ENCODE results near the gene CROT.

Gene CROT

DNA sequence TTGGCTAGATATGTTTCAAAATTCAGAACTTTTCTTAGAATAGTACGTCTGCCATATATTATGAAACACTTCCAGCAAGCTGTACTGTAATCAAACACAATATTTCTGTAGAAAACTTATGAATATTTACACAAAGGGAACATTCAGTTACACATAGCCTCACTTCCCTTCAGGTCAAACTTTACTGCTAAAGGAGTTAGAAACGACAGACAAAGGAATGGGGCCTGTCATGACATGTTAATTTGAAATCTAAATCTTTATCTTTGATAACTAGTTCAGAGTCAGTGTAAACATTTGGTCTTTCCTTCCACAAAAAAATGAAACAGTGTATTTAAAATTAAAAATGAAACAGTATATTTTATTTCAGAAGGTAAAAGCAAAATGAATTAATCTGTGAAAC, 1.0 kb upstream of the CROT start:
- Histone ChIP-seq H3K4me3 (ENCODE audit: low read length) (peak overlapping the region; percentile 89), H4K20me1 (ENCODE audit: insufficient read depth, low read length) (no peaks in the 10 kb centered on the region), H2AFZ (ENCODE audit: low read depth, low read length) (peak overlapping the region; percentile 94), H3K4me1 (ENCODE audit: low read length) (peaks cover 11% of the 10 kb centered on the region), H3K27me3 (ENCODE audit: low read depth, low read length) (no peaks in the 10 kb centered on the region), H3K36me3 (replicated peaks; ENCODE audit: low read depth, low read length) (peaks cover 1% of the 10 kb centered on the region), H3K79me2 (ENCODE audit: low read length) (no peaks in the 10 kb centered on the region), H3K4me2 (ENCODE audit: low read length) (peak overlapping the region; percentile 82), H3K9ac (ENCODE audit: low read length) (peak overlapping the region; percentile 70), H3K27ac (ENCODE audit: low read length) (no peak overlapping the region), H3K9me3 (ENCODE audit: insufficient read depth, low read length) (no peaks in the 10 kb centered on the region)
- no peak for TF ChIP-seq EZH2phosphoT487 (IDR thresholded peaks at IDR 0.05; ENCODE audit: low read depth)
- TF ChIP-seq, protein P1, sequence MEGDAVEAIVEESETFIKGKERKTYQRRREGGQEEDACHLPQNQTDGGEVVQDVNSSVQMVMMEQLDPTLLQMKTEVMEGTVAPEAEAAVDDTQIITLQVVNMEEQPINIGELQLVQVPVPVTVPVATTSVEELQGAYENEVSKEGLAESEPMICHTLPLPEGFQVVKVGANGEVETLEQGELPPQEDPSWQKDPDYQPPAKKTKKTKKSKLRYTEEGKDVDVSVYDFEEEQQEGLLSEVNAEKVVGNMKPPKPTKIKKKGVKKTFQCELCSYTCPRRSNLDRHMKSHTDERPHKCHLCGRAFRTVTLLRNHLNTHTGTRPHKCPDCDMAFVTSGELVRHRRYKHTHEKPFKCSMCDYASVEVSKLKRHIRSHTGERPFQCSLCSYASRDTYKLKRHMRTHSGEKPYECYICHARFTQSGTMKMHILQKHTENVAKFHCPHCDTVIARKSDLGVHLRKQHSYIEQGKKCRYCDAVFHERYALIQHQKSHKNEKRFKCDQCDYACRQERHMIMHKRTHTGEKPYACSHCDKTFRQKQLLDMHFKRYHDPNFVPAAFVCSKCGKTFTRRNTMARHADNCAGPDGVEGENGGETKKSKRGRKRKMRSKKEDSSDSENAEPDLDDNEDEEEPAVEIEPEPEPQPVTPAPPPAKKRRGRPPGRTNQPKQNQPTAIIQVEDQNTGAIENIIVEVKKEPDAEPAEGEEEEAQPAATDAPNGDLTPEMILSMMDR (IDR thresholded peaks at IDR 0.05; ENCODE audit: low read depth, low read length): no peak

GRCh38 chr7:87345962-87346371, 503 bp downstream of the CROT start:
- H3K4me2 ChIP-seq (ENCODE audit: low read length): peak overlapping the region; percentile 98
- H3K27me3 ChIP-seq (ENCODE audit: low read depth, low read length): no peaks in the 10 kb centered on the region
- H3K79me2 ChIP-seq (ENCODE audit: low read length): no peaks in the 10 kb centered on the region
- H3K36me3 ChIP-seq (replicated peaks; ENCODE audit: low read depth, low read length): peaks cover 16% of the 10 kb centered on the region
- TF ChIP-seq, protein P1 (IDR thresholded peaks at IDR 0.05; ENCODE audit: low read depth, low read length): no peak
- no peak for TF ChIP-seq EZH2phosphoT487 (IDR thresholded peaks at IDR 0.05; ENCODE audit: low read depth)
- H3K27ac ChIP-seq (ENCODE audit: low read length): no peak overlapping the region
- peak overlapping the region; percentile 89 for H3K4me3 ChIP-seq (ENCODE audit: low read length)
- H3K9ac ChIP-seq (ENCODE audit: low read length): peak overlapping the region; percentile 70
- H3K4me1 ChIP-seq (ENCODE audit: low read length): peaks cover 11% of the 10 kb centered on the region
- no peaks in the 10 kb centered on the region for H3K9me3 ChIP-seq (ENCODE audit: insufficient read depth, low read length)
- no peaks in the 10 kb centered on the region for H4K20me1 ChIP-seq (ENCODE audit: insufficient read depth, low read length)
- H2AFZ ChIP-seq (ENCODE audit: low read depth, low read length): peak overlapping the region; percentile 97

GRCh38 chr7:87347207-87347606, 1.7 kb downstream of the CROT start:
- Histone ChIP-seq H3K4me2 (ENCODE audit: low read length) (no peak overlapping the region), H4K20me1 (ENCODE audit: insufficient read depth, low read length) (no peaks in the 10 kb centered on the region)
- no peak for TF ChIP-seq EZH2phosphoT487 (IDR thresholded peaks at IDR 0.05; ENCODE audit: low read depth)
- TF ChIP-seq, protein P1 (IDR thresholded peaks at IDR 0.05; ENCODE audit: low read depth, low read length): no peak

DNA sequence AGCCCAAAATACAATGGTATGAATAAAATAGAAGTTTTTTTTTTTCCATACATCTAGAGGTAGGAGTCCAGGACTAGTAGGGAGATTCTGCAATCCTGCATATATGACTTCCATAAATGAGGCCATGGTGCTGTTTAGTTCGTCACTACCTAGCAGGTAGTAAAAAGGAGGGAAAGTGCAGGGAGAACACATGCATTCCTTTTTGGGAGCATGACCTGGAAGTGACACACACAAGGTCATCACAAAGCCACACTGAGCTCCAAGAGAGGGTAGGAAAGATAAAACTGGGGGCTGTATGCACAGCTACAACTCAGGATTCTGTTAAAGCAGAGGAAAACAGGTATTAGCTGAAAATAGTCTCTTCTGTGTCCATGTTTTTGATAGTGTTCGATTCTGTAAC, 2.2 kb downstream of the CROT start:
- Histone ChIP-seq H3K4me3 (ENCODE audit: low read length) (no peak overlapping the region), H3K4me2 (ENCODE audit: low read length) (no peak overlapping the region), H3K9me3 (ENCODE audit: insufficient read depth, low read length) (no peaks in the 10 kb centered on the region), H3K9ac (ENCODE audit: low read length) (no peak overlapping the region), H3K27ac (ENCODE audit: low read length) (no peak overlapping the region), H3K4me1 (ENCODE audit: low read length) (peaks cover 11% of the 10 kb centered on the region), H2AFZ (ENCODE audit: low read depth, low read length) (no peak overlapping the region), H3K79me2 (ENCODE audit: low read length) (no peaks in the 10 kb centered on the region), H3K27me3 (ENCODE audit: low read depth, low read length) (no peaks in the 10 kb centered on the region), H4K20me1 (ENCODE audit: insufficient read depth, low read length) (no peaks in the 10 kb centered on the region), H3K36me3 (replicated peaks; ENCODE audit: low read depth, low read length) (peaks cover 29% of the 10 kb centered on the region)
- no peak for TF ChIP-seq EZH2phosphoT487 (IDR thresholded peaks at IDR 0.05; ENCODE audit: low read depth)
- TF ChIP-seq, protein P1 (IDR thresholded peaks at IDR 0.05; ENCODE audit: low read depth, low read length): no peak

More at GRCh38 chr7:87347207-87347606, 1.7 kb downstream of the CROT start:
- H3K36me3 ChIP-seq (replicated peaks; ENCODE audit: low read depth, low read length): peaks cover 24% of the 10 kb centered on the region
- H3K4me1 ChIP-seq (ENCODE audit: low read length): peaks cover 11% of the 10 kb centered on the region
- no peak overlapping the region for H3K9ac ChIP-seq (ENCODE audit: low read length)
- H2AFZ ChIP-seq (ENCODE audit: low read depth, low read length): no peak overlapping the region
- H3K9me3 ChIP-seq (ENCODE audit: insufficient read depth, low read length): no peaks in the 10 kb centered on the region
- no peak overlapping the region for H3K27ac ChIP-seq (ENCODE audit: low read length)
- H3K27me3 ChIP-seq (ENCODE audit: low read depth, low read length): no peaks in the 10 kb centered on the region
- no peak overlapping the region for H3K4me3 ChIP-seq (ENCODE audit: low read length)
- no peaks in the 10 kb centered on the region for H3K79me2 ChIP-seq (ENCODE audit: low read length)

All from OCI-LY3 (cell line).